Measurements from ENCODE around the gene BEND7. TPM values are rescaled to one million over a fixed set of nuclear protein-coding genes. Genes with fewer than 3 reads are reported as not detected.

Gene BEND7
- total and polyA plus RNA-seq, 2 of the 8 experiments (the other 6 are each of a cell fraction or from before 2014, with no cell fraction given) = 1.9 to 8.2 TPM

DNA sequence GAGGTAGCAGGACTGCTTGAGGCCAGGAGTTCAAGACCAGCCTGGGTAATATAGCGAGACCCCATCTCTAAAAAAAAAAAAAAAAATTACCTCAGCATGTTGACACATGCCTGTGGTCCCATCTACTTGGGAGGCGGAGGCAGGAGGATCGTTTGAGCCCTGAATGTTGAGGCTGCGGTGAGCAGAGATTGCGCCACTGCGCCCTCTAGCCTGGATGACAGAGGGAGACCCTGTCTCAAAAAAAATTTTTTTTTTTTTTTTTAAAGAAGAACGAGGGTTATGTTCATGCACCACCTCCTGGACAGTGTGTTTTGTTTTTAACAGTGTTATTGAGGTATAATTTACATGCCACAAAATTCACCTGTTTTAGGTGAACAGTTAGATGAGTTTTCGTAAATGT lies 129.6 kb downstream of the BEND7 start:
- peak in 1 of 3 experiments; percentile 10; a peak in 1 of 4 replicates for TF ChIP-seq CTCF (IDR thresholded peaks at IDR 0.05; ENCODE audit: control extremely low read depth in 1 of 3, insufficient read depth in 1 of 3, low read depth in 1 of 3, low read length in 3 of 3)
- no peak for TF ChIP-seq ASH2L (IDR thresholded peaks at IDR 0.05; ENCODE audit: low read length)
- TF ChIP-seq CEBPB (IDR thresholded peaks at IDR 0.05; ENCODE audit: low read depth, low read length) = 0 out of 2 replicates have a peak, but pooled peaks have one; percentile 16
- no peak for TF ChIP-seq RNF2 (IDR thresholded peaks at IDR 0.05; ENCODE audit: borderline replicate concordance, low read depth, low read length, missing control alignments, poor library complexity, severe bottlenecking)
- TF ChIP-seq KDM1A (IDR thresholded peaks at IDR 0.05; ENCODE audit: borderline replicate concordance, low read length) = 0 out of 2 replicates have a peak, but pooled peaks have one; percentile 23
- no peak; a peak in 1 of 4 replicates for TF ChIP-seq RAD21 (IDR thresholded peaks at IDR 0.05 in 1 of 2, conservative IDR thresholded peaks at IDR 0.05 in 1 of 2; ENCODE audit: low read depth in 2 of 2, low read length in 2 of 2)
- no peak for TF ChIP-seq EGR1 (IDR thresholded peaks at IDR 0.05; ENCODE audit: borderline replicate concordance, low read depth, low read length)
- TF ChIP-seq KDM5A (IDR thresholded peaks at IDR 0.05; ENCODE audit: low read length) = no peak
- H3K14ac ChIP-seq (ENCODE audit: insufficient read length) = no peak overlapping the region
- H3K4me2 ChIP-seq (ENCODE audit: insufficient read depth in 1 of 2, low read depth in 2 of 2, low read length in 2 of 2) = no peak overlapping the region
- H3K18ac ChIP-seq (ENCODE audit: extremely low read depth, low read length) = no peak overlapping the region
- CTCF ChIA-PET (ENCODE audit: partially characterized antibody) = interaction anchor here (0.8 to 3.7 kb wide), 4 partner anchors 13 to 46 kb away, joined by 3 to 22 read pairs (median 7); no protein-coding TSS in a partner anchor
- no peak overlapping the region for H4K5ac ChIP-seq (ENCODE audit: insufficient read length, low read depth, low read length)
- H2AK5ac ChIP-seq (ENCODE audit: low read depth, low read length) = no peak overlapping the region
- peaks cover 5 to 6% of the 10 kb centered on the region in 2 experiments; a peak in 3 of 4 replicates for H3K9me3 ChIP-seq (ENCODE audit: insufficient read depth in 2 of 2, low read depth in 1 of 2, low read length in 1 of 2)
- peaks cover 1 to 9% (median 5%) of the 10 kb centered on the region in 4 experiments; a peak in 6 of 7 replicates for H3K4me1 ChIP-seq (replicated peaks in 1 of 4; ENCODE audit: control insufficient read depth in 3 of 4, insufficient read depth in 4 of 4, low read length in 3 of 4)
- H2BK12ac ChIP-seq (ENCODE audit: low read depth, low read length) = no peak overlapping the region
- no peak overlapping the region for H3K4me3 ChIP-seq (ENCODE audit: extremely low read depth in 1 of 4, insufficient read depth in 2 of 4, low read depth in 3 of 4, low read length in 4 of 4)
- no peak overlapping the region for H3K56ac ChIP-seq (replicated peaks; ENCODE audit: insufficient read length, low read depth, low read length)
- no peaks in the 10 kb centered on the region for H3K79me1 ChIP-seq (ENCODE audit: low read depth, low read length)
- H4K91ac ChIP-seq (replicated peaks; ENCODE audit: insufficient read length, low read length) = no peak overlapping the region
- POLR2A ChIA-PET (ENCODE audit: partially characterized antibody) = interaction anchor here (1.5 to 4.5 kb wide), 2 partner anchors 15 to 49 kb away, joined by 3 to 14 read pairs; no protein-coding TSS in a partner anchor
- H3K27me3 ChIP-seq (replicated peaks in 1 of 4; ENCODE audit: control insufficient read depth in 3 of 4, extremely low read depth in 1 of 4, insufficient read depth in 3 of 4, low read length in 3 of 4) = no peaks in the 10 kb centered on the region
- H3K36me3 ChIP-seq (ENCODE audit: control insufficient read depth in 2 of 4, insufficient read depth in 4 of 4, low read length in 3 of 4) = peaks cover 0 to 6% (median 0%) of the 10 kb centered on the region in 4 experiments; a peak in 1 of 8 replicates
- no peak overlapping the region for H4K8ac ChIP-seq (ENCODE audit: extremely low read depth, insufficient read depth, low read length)
- H2BK15ac ChIP-seq (ENCODE audit: low read length) = no peak overlapping the region
- no peak overlapping the region for H2BK120ac ChIP-seq (replicated peaks; ENCODE audit: low read depth, low read length)
- H2BK5ac ChIP-seq (ENCODE audit: low read depth, low read length) = no peak overlapping the region
- no peaks in the 10 kb centered on the region for H3K23me2 ChIP-seq (ENCODE audit: low read depth, low read length)
- no peak overlapping the region for H2BK20ac ChIP-seq (ENCODE audit: low read length)
- no peaks in the 10 kb centered on the region for H3K79me2 ChIP-seq (ENCODE audit: control insufficient read depth in 1 of 2, insufficient read depth in 2 of 2, low read length in 2 of 2)
- H3K27ac ChIP-seq (ENCODE audit: low read depth, low read length) = no peak overlapping the region
- H4K20me1 ChIP-seq (replicated peaks in 1 of 2; ENCODE audit: control insufficient read depth in 1 of 2, insufficient read depth in 2 of 2, low read length in 2 of 2) = no peaks in the 10 kb centered on the region
- 86% methylated on average over 8 of the region's 8 CpGs; no CpG with 5 or more reads in 1 of the 2 experiments for WGBS, 2 experiments (ENCODE audit: extremely low coverage in 1 of 2, insufficient coverage in 1 of 2, insufficient read length in 1 of 2, insufficient replicate concordance in 2 of 2, low coverage in 1 of 2, low lambda C conversion rate in 2 of 2, missing lambda C conversion rate in 1 of 2)
- no peak overlapping the region for H3K9ac ChIP-seq (replicated peaks in 1 of 4; ENCODE audit: extremely low read depth in 1 of 4, low read depth in 3 of 4, low read length in 3 of 4)
- DNase-seq (ENCODE audit: low read depth in 1 of 2, low spot score in 2 of 2) = no peak
- no peak for FAIRE-seq
- H2AFZ ChIP-seq (ENCODE audit: low read length) = no peak overlapping the region
- H3K23ac ChIP-seq (ENCODE audit: insufficient read length) = no peak overlapping the region
- H3K4ac ChIP-seq (replicated peaks; ENCODE audit: insufficient read length, low read depth, low read length) = peak overlapping the region; percentile 36
